Natural killer cell (primary cell): ENCODE measurements around the gene LRRK2. TPM values are rescaled to one million over a fixed set of nuclear protein-coding genes. Genes with fewer than 3 reads are reported as not detected.

Source experiments
- ATAC-seq, 3 donors: fragments of 150-1000 bp in 2 of 3; fragments of 200-7000 bp in 1 of 3; cut with Tn5 transposase; 1 replicate in 1 of 3; 2 replicates in 2 of 3; pipeline ENCODE4 v1.10.0; 2021; ENCODE audit warnings: mild to moderate bottlenecking in 2 of 3, moderate library complexity in 2 of 3
- DNase-seq, 2 donors: peaks; one replicate each; pipeline versions ENCODE4 v3.0.0 to v3.0.0-alpha.2; 2013 to 2021; ENCODE audit warnings: mixed read lengths in 1 of 2
- H3K27ac ChIP-seq: one replicate; pipeline ENCODE4 v1.5.1; 2013; ENCODE audit warnings: mild to moderate bottlenecking, low read length
- H3K27me3 ChIP-seq: one replicate; pipeline ENCODE4 v1.6.1; 2013; ENCODE audit warnings: low read length; ENCODE audit not compliant: control insufficient read depth, insufficient read depth
- H3K36me3 ChIP-seq: one replicate; pipeline ENCODE4 v1.6.1; 2013; ENCODE audit warnings: low read length; ENCODE audit not compliant: control insufficient read depth, insufficient read depth
- H3K4me1 ChIP-seq: one replicate; pipeline ENCODE4 v1.6.1; 2013; ENCODE audit warnings: low read length; ENCODE audit not compliant: control insufficient read depth, insufficient read depth
- H3K4me3 ChIP-seq: one replicate; pipeline ENCODE4 v1.5.1; 2013; ENCODE audit warnings: low read length
- H3K9me3 ChIP-seq: one replicate; pipeline ENCODE4 v1.6.1; 2013; ENCODE audit warnings: low read length; ENCODE audit not compliant: control insufficient read depth, insufficient read depth
- H3K27ac Mint-ChIP-seq, 2 donors: one replicate each; pipeline ENCODE4 v1.8.0; 2022; ENCODE audit warnings: mild to moderate bottlenecking in 2 of 2, mixed read lengths in 2 of 2, moderate library complexity in 1 of 2
- H3K27me3 Mint-ChIP-seq, 2 donors: one replicate each; pipeline ENCODE4 v1.8.0; 2022; ENCODE audit warnings: low read depth in 2 of 2, mixed read lengths in 2 of 2
- H3K36me3 Mint-ChIP-seq: one replicate; pipeline ENCODE4 v1.8.0; 2022; ENCODE audit warnings: mixed read lengths
- H3K4me1 Mint-ChIP-seq, 2 donors: one replicate each; pipeline ENCODE4 v1.8.0; 2022; ENCODE audit warnings: mixed read lengths in 2 of 2
- H3K4me3 Mint-ChIP-seq: one replicate; pipeline ENCODE4 v1.8.0; 2022; ENCODE audit warnings: mild to moderate bottlenecking, moderate library complexity, mixed read lengths
- H3K9me3 Mint-ChIP-seq, 2 donors: one replicate each; pipeline ENCODE4 v1.8.0; 2022; ENCODE audit warnings: mixed read lengths in 2 of 2
- CTCF ChIP-seq: fragments of 200-600 bp; IDR thresholded peaks from one replicate; pipeline ENCODE4 v1.8.0; 2022; ENCODE audit warnings: antibody characterized with exemption
- WGBS: methylation state at CpG from one replicate; pipeline ENCODE4 v1.1.7; 2013; ENCODE audit warnings: missing lambda C conversion rate; ENCODE audit not compliant: insufficient coverage; 5-methylcytosine and 5-hydroxymethylcytosine counted together
- intact Hi-C: fragments of 100-400 bp; cut with micrococcal nuclease; formaldehyde crosslinking; loops from one replicate; pipeline ENCODE4 v1.14.2; 2022
- total RNA-seq, 4 donors: library from RNA; stranded (reverse); fragments of 120-200 nt in 1 of 4; gene quantifications; one replicate each; pipeline versions ENCODE4 v1.2.3 to v1.2.4, GENCODE V29; 2013 to 2022

The LRRK2 gene
- total RNA-seq, 3 donors from 2014 or later (not counting 1 experiment from before 2014, with no cell fraction given) = 1.6 to 6.1 (median 3.3) TPM

- no peaks in the 10 kb centered on the region for H3K9me3 ChIP-seq
- H3K36me3 ChIP-seq = no peaks in the 10 kb centered on the region
- Mint-ChIP-seq H3K27me3 (no peaks in the 10 kb centered on the region), H3K27ac (no peak overlapping the region), H3K4me1 (no peaks in the 10 kb centered on the region), H3K9me3 (peaks cover 0 to 2% of the 10 kb centered on the region in 2 donors), H3K36me3 (no peaks in the 10 kb centered on the region), H3K4me3 (no peak overlapping the region)
- H3K4me3 ChIP-seq = no peak overlapping the region
- H3K4me1 ChIP-seq = no peaks in the 10 kb centered on the region
- DNase-seq (no peak), ATAC-seq (no peak)
- 98% methylated on average over 3 of the region's 4 CpGs for WGBS
- H3K27ac ChIP-seq = no peak overlapping the region
- no peaks in the 10 kb centered on the region for H3K27me3 ChIP-seq
- intact Hi-C loops = no loop called here
- TF ChIP-seq CTCF = no peak
Measured at GRCh38 chr12:40178701-40179100, 46.1 kb upstream of the LRRK2 start.

- no peak for ATAC-seq
- TF ChIP-seq CTCF = no peak
- H3K9me3 ChIP-seq = no peaks in the 10 kb centered on the region
- no peak overlapping the region for H3K4me3 ChIP-seq
- no peaks in the 10 kb centered on the region for H3K36me3 ChIP-seq
- H3K27ac Mint-ChIP-seq = no peak overlapping the region
- H3K4me1 Mint-ChIP-seq = no peaks in the 10 kb centered on the region
- no peaks in the 10 kb centered on the region for H3K27me3 Mint-ChIP-seq
- H3K4me1 ChIP-seq = no peaks in the 10 kb centered on the region
- intact Hi-C loops = no loop called here
- no CpG with 5 or more reads among the region's 1 CpG for WGBS
- no peaks in the 10 kb centered on the region for H3K9me3 Mint-ChIP-seq
- DNase-seq = peak in 1 of 2 donors; percentile 17
- H3K4me3 Mint-ChIP-seq = no peak overlapping the region
- no peaks in the 10 kb centered on the region for H3K36me3 Mint-ChIP-seq
- H3K27me3 ChIP-seq = no peaks in the 10 kb centered on the region
- no peak overlapping the region for H3K27ac ChIP-seq
Measured at GRCh38 chr12:40181490-40181889, 43.3 kb upstream of the LRRK2 start.

- DNase-seq (no peak), ATAC-seq (no peak)
- Mint-ChIP-seq H3K36me3 (no peaks in the 10 kb centered on the region), H3K4me1 (no peaks in the 10 kb centered on the region), H3K9me3 (peaks cover 0 to 2% of the 10 kb centered on the region in 2 donors), H3K27ac (no peak overlapping the region), H3K27me3 (no peaks in the 10 kb centered on the region), H3K4me3 (no peak overlapping the region)
- Histone ChIP-seq H3K27me3 (no peaks in the 10 kb centered on the region), H3K4me1 (no peaks in the 10 kb centered on the region), H3K36me3 (no peaks in the 10 kb centered on the region), H3K4me3 (no peak overlapping the region), H3K9me3 (no peaks in the 10 kb centered on the region), H3K27ac (no peak overlapping the region)
- no peak for TF ChIP-seq CTCF
- intact Hi-C loops = no loop called here
- WGBS = 100% methylated on average over 1 of the region's 1 CpG
Measured at GRCh38 chr12:40183715-40184114, 41.1 kb upstream of the LRRK2 start.

- TF ChIP-seq CTCF = no peak
- no peak overlapping the region for H3K27ac ChIP-seq
- peaks cover 0 to 2% of the 10 kb centered on the region in 2 donors for H3K9me3 Mint-ChIP-seq
- 100% methylated on average over 1 of the region's 4 CpGs for whole genome bisulfite sequencing
- no peak for DNase-seq
- H3K36me3 Mint-ChIP-seq = no peaks in the 10 kb centered on the region
- H3K4me1 ChIP-seq = no peaks in the 10 kb centered on the region
- no peaks in the 10 kb centered on the region for H3K27me3 Mint-ChIP-seq
- H3K4me3 ChIP-seq = no peak overlapping the region
- no peak overlapping the region for H3K27ac Mint-ChIP-seq
- intact Hi-C loops = no loop called here
- H3K4me3 Mint-ChIP-seq = no peak overlapping the region
- H3K4me1 Mint-ChIP-seq = no peaks in the 10 kb centered on the region
- no peaks in the 10 kb centered on the region for H3K27me3 ChIP-seq
- no peaks in the 10 kb centered on the region for H3K36me3 ChIP-seq
- H3K9me3 ChIP-seq = no peaks in the 10 kb centered on the region
- ATAC-seq = no peak
Measured at GRCh38 chr12:40184493-40185302, 40.1 kb upstream of the LRRK2 start.
